Stimulated activated CD4-positive, alpha-beta T cell treated with anti-CD3 and anti-CD28 coated beads, Interleukin-4, amount 100 ng/mL, for 24 hours (primary cell): ENCODE results near the gene DTD2.
A peak's percentile ranks its signal among the peaks of the same experiment; 100 is the strongest.
"Not testable (repeated sequence)": the region's sequence is repeated elsewhere in the genome, so short reads cannot be mapped to it uniquely, and the experiment has no call there.

Source experiments
- DNase-seq: peaks from one replicate; pipeline ENCODE4 v3.0.0-alpha.2; 2020

The DTD2 gene

DNA sequence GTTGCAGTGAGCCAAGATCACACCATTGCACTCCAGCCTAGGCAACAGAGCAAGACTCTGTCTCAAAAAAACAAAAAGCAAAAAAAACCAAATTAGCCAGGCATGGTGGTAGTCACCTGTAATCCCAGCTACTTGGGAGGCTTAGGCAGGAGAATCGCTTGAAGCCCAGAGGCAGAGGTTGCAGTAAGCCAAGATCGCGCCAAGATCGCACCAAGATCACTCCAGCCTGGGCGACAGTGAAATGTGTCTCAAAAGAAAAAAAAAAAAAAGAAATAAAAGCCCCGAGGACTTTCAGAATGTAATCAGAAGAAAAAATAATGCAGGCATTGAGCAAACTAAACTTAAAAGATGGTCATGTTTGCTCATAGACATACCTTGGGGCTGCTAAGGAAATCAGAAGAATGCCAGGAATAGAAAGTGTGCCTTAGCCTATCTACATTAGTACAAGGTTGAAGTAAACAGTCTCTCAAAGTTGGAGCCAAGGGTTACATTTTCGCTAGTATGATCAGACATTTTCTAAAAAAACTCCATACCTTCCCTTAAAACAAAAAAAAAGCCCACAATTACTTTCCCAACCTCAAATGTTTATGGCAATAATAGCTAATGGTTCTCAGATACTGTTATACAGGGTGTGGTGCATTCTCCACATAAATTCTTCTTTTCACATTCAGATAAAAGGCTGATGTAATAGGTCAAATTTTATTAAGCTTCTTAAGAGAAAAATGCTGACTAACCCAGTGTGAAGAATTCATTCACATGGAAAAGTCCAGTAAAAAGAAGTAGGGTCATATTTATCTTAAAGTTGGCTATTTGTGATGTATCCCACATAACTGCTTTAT, 15.8 kb downstream of the DTD2 start:
- DNase-seq: no peak

DNA sequence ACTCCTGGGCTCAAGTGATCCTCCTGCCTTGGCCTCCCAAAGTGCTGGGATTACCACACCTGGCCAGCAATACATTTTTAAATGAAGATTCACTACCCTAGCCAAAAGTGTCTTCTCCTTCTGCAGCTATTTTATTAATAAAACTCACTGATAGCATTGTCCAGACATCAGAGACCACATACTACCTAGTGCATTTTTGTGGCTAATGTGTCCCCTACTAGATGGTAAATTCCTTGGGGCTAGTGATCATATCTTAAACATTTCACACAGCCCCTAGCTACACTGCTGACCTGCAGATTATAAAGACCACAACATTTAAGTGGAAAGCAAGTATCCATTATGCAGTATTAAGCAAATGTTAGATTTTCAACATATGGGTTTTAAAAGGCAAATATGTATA, 17.0 kb downstream of the DTD2 start:
- no peak for DNase-seq

DNA sequence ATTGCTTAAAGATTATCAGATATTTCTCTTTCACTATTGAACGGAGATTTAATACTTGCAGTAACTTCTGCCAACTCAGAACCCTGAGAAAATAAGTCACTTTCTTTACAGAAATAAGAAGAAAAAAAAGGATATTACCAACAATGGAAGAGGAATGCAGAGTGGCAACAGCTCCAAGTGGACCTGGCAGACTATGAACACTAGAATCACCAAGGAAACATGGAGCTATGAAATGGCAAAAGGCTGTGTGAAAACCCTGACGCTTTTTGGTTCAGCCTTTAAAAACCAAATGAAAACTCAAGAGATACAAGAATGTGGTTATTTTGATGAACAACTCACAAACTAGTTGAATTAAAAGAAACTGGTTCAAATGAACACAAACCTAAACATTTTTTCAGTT, 17.7 kb downstream of the DTD2 start:
- DNase-seq: no peak

DNA sequence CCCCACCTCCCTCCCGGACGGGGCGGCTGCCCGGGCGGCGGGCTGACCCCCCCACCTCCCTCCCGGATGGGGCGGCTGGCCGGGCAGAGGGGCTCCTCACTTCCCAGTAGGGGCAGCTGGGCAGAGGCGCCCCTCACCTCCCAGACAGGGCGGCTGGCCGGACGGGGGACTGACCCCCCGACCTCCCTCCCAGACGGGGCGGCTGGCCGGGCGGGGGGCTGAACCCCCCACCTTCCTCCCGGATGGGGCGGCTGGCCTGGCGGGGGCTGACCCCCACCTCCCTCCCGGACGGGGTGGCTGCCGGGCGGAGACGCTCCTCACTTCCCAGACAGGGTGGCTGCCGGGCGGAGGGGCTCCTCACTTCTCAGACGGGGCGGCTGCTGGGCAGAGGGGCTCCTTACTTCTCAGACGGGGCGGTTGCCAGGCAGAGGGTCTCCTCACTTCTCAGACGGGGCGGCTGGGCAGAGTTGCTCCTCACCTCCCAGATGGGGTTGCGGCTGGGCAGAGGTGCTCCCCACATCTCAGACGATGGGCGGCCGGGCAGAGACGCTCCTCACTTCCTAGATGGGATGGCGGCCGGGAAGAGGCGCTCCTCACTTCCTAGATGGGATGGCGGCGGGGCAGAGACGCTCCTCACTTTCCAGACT, 20.1 kb downstream of the DTD2 start:
- DNase-seq: not testable (repeated sequence)

DNA sequence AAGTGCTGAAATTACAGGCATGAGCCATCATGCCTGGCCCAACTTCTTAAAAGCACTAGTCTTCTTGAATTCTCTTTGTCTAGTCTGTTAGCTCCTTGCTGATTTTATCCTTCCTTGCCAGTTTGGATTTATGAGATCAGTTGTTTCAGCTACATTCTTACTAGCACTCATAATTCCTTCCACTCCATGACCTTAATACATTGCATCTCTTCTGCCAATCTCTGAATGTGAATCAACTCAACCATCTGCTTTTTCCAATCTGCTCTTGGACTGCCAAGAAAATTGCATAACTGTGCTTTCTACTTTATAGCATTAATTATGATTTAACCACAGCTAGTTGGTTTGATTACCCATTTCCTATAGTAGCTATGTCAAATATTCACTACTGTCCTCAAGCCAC, 22.0 kb downstream of the DTD2 start:
- DNase-seq: no peak

DNA sequence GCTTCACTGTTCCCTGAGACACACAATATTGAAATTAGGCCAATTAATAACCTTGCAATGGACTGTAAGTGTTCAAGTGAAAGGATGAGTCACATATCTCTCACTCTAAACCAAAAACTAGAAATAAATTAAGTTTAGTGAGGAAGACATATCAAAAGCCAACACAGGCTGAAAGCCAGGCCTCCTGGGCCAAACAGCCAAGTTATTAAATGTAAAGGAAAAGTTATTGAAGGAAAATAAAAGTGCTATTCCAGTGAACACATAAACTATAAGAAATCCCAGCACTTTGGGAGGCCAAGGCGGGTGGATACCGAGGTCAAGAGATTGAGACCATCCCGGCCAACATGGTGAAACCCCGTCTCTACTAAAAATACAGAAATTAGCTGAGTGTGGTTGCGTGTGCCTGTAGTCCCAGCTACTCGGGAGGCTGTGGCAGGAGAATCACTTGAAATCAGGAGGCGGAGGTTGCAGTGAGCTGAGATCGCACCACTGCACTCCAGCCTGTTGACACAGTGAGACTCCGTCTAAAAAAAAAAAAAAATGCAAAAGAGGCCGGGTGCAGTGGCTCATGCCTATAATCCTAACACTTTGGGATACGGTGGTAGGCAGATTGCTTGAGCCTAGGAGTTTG, 26.6 kb downstream of the DTD2 start:
- no peak for DNase-seq

DNA sequence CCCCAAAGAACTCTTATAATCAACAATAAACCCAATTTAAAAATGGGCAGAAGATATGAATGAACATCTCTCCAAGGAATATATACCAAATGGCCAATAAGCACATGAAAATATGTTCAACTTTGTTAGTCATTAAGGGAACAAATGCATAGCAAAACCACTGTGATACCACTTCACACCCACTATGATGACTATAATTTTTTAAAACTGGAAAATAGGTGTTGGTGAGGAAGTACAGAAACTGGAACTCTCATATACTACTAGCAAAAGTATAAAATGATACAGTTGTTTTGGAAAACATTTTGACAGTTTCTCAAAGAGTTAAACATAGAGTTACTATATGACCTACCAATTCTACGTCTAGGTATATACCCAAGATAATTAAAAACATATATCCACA, 27.5 kb downstream of the DTD2 start:
- no peak for DNase-seq

DNA sequence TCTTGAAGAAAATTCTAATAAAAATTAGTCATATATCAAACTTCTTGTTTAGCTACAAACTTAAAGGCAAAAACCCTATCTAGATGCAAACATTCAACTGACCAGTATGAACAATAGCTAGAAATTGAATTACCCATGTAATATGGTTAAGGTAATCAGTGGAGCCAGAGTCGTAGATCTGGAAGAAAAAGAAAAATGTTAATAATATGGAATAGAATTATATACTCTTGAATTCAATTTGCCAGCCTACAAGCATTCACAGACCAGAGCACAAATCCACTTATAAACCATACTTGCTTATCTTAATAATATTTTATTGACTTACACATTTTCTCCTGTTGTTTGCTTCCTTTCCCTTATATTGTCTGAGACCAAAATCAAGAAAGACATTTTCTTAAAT, 29.3 kb downstream of the DTD2 start:
- no peak for DNase-seq

DNA sequence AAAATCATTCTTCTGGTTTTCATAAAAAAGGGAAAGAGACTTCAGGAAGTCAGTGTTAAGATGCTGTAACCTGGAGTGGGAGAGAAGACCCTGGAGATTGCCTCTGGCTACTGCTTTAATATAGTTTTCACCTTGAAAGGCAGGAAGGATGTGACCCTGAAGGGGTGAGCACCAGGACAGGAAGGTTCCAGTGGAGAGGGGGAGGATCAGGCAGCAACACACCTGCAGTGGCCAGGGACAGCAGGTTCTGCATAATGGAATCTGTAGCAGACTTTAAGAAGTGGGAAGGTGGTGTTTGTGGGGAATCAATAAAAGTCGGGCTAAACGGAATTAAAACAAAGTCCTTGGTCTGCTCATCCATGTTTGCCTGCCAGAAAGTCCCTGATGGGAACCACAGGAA, 30.6 kb downstream of the DTD2 start:
- DNase-seq: no peak

DNA sequence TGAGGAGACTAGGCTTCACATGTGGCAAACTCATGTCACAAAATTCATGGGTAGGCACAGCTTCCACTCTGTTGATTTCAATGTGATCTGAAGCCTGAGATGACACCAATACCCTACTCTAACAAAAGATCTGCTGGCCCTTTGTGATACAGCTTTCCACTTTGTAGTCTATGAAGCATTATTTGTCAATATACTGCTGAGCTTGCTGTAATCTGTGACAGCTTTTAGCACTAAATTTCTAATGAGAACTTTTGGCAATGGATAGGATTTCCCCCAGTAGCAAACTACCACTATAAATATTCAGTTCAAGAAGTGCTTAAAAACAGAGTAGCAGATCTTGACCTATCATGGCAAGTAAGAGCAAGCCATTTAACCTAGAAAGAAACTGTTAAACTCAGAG, 31.4 kb downstream of the DTD2 start:
- DNase-seq: no peak

DNA sequence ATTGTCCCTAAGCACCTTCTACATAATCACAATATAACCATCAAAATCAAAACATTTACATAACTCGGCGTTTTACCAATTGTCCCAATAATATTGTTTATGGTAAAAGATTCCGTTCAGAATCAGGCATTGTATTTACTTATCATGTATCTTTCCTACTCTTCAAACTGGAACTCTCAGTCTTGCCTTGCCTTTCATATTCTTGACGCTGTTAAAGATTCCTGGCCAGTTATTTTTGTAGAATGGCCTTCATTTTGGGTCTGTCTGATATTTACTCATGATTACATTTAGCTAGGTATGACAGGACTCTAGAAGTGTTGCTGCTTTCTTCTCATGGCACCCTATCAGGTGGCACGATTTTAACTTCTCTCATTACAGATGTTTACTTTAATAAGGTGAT, 36.1 kb downstream of the DTD2 start:
- DNase-seq: no peak

DNA sequence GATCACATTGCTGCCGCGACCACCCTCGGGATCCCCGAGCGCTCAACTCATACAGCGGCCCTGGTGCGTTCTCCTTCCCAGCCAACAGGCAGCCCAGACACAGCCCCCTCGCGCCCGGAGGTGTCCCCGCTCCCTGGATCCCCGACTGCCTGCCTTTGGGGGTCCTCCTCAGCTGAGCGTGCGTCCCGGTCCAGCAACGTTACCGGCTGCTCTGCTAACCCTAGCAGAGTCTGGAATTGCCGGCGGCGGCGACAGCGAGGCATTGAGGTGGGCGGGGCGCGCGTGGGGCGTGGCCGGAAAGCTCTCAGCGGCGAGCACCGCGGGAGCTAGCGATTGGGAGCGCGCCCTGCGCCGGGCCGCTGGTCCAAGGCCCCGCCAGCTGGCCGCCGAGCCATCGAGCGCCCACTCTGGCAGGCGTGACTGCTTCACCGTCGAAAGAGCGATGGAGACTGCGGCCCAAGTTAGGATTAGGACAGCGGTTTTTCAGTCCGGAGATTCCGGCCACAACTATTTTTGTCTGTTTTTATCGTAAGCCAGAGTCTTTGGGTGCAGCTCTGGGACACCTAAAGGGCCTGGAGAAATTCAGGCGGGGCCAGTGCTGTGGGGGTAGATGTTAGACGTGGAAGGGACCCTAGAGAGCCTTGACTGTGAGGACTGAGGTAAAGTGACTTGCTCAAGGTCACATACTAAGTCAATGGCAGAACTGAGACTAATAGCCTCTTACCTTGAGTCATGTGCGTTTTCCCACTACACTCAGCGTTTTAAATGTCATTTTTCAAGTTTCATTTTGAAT, 36.8 kb downstream of the DTD2 start, which contains the start of gene HEATR5A:
Gene HEATR5A (minus strand): TSS at position 232 of the 793 bp plus-strand sequence. CDS start 17,575 bp downstream, outside the sequence.
- peak; percentile 92 for DNase-seq

DNA sequence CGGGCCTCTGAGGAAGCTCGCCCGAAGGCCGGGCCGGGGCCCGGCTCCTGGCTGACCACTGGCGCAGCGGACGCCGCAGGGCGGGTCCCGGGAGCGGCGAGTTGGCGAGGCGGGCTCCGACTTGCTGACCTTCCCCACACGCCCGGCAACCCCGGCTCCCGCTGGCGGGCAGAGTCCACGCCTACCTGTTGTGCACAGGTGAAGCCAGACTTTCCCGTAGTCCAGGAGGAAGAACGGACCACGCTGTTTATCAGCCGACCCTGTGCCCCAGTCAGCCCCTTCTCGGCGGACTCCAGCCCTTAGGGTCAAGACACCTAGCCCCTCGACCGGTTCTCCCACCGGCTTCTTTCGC, 37.4 kb downstream of the DTD2 start:
- peak; percentile 14 for DNase-seq

DNA sequence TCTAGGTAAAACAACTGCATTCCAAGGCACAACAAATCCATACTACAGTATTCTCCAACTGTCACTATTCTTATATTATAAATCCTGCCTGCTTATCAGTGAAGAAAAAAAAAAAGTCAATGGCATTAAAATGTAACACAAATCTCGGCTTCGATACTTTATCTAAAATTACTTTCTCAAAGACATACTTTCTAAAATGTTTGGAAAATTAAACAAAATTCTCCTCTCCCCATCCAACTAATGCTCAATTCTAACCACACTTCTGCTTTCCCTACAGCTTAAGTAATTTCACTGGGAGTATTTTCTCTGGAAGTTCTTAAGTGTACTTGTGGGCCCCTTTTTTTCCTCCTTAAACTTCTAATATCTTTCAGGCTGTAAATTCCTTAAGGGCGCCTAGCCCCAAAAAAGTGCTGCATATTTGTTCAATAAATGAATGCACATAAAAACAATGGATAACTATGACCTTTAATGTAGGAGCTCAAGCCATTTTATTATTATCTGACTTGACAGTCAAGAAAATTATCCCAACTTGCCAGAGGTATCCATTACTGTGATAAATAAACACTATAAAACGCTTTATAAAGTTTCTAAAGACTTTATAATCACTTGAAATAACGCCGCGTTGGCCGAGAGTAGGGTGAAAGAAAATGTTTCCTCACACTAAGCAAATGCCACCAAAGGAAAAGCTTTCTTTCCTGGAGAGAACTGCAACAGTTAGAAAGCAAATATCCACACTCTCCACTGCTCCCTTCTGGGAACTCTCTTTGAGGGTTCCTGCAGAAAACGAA, 37.9 kb downstream of the DTD2 start:
- no peak for DNase-seq

DNA sequence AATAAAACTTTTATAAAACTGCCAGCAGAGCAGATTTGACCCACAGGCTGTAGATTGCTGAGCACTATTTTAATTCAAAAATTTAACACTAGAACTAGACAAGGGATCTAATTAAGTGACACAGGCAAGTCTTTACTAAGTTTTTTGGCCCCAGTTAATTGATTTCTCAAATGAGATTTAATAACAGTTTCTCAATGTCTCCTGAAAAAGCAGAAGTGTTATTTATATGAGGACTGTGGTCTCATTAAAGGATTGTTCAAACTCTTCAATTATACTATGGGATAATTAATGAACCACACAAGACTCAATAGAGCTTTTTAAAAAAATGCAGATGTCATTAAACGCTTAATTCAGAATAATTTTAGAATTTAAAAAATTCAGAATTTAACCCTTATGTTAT, 38.9 kb downstream of the DTD2 start:
- DNase-seq: no peak

DNA sequence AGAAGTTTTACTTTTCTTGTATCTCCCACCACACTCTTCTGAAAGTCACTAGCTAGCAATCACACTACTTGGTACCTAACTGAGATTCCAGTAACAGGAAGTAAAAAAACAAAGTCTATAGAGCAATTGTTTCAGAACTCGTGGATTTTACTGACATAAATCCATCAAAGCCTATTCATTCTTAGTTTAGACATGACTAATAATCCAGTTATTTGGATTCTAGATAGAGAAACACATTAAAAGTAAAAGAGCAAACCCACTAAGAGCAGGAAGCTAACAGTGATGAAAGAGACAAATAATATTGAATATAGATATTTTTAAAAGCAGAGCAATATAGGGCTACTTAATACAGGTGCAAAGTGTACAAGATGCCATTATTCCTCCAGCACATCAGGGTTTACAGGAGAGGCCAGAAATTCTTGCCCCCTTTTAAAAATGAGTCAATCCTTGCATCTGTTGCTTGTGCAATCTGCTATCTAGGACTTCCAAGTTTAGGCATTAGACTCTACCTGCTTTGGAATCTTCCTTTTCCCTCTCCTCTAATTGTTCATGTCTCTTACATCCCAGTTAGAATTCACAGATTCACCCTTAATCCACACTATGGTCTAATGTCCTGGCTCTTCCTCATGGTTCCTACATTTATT, 43.0 kb downstream of the DTD2 start:
- DNase-seq: no peak

DNA sequence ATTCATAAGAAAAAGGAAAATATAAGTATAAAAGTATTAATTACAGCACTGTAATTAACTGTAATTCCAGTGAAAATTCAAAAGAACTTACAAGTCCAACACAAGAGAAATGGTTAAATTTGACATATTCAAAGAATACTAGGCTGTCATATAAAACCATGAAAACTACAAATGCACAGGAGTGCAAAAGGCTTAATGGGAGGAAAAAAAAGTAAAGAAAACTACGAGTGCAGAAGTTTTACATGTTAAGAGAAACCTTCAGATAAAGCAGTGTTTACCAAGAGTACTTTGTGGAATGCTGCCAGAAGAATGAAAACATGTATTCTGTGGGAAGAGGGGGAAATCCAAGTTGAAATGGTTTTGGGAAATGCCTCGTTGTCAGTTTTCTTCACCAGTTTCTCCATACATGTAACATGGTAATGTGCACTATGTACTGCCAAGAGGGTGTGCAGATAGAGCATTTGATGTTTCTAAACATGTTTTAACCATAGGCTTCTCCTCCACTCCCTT, 46.0 kb downstream of the DTD2 start:
- no peak for DNase-seq

DNA sequence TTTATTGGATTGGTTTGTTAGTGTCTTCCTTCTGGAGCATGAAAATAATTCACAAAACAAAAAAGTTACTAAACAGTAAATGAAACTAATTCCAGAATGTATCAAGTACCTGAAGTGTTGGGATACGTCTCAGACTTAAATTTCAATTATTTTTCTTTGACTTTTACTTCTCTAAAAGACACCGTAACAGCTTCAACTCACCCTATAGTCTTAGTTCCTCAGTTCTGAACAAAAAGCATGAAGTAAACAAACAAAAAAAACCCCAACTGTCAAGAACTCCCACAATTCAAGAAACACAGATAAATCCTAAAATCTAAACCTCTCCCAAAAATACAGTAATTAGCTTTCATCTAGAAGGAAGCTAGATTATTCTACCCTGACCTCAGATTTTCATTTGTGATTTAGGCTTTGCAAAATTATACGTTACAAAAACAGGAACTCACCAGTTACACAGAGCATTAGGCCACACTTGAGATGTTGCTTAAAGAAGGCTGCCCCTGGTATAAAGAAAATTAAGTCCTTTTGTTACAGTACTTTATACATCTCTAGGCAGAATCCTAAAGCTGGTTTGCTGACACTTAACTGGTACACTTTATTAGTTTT, 47.2 kb downstream of the DTD2 start:
- no peak for DNase-seq

DNA sequence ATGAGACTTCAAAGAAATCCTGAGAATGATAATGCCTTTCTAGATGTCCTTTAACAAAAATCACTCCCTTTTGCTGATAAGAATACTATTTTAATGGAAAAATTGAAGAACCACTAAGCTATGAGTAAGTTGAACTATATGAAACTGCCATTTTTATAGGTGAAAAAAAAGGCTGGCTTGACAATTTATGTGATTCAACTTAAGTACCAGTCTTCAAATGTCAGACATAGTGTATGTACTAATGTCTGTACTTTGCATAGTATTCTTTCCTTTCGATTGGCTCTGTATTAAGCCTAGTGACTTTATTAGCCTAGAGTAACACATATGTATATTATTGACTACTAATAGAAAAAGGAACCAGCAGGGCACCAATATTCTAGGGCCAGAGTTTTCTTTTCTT, 48.9 kb downstream of the DTD2 start:
- no peak for DNase-seq

DNA sequence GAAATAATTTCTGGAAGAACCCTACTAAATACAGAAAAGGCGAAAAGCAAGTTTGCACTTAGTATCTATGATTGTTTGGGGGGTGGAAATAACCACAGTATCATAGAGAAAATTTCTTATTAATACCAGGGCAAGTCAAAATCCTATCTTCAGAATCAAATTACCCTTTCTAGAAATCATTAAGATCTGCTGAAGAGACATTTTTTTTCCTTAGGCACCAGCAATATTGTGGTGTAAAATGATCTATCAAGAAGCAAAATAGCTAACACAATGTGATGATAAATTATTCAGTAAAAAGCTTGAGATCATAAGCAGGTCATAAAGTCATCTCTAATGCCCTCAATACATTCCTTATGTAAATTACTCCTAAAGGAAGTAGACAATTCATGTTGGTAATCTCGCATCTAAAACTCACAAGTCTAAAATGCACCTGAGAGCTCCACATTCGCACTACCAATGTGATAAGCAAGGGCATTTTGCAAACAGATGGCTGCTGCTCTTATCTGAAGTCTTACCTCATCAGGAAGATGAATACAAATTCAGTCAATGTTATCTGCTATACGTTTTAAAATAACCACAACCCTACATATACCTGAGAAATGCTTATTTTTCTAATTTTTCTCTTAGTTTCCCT, 51.6 kb downstream of the DTD2 start:
- no peak for DNase-seq

DNA sequence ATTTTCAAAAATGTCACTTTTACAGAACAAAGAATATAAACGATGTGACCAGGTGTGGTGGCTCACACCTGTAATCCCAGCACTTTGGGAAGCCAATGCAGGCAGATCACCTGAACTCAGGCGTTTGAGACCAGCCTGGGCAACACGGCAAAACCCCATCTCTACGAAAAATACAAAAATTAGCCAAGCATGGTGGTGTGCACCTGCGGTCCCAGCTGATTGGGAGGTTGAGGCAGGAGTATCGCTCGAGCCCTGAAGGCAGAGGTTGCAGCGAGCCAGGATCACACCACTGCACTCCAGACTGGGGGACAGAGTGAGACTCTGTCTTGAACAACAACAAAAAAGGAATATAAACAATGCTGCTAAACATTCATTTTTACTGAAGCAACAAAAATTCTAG, 52.2 kb downstream of the DTD2 start:
- DNase-seq: no peak
